Measurements from ENCODE around the gene LIPG.
"Not testable (repeated sequence)": the region's sequence is repeated elsewhere in the genome, so short reads cannot be mapped to it uniquely, and the experiment has no call there.

Gene LIPG

DNA sequence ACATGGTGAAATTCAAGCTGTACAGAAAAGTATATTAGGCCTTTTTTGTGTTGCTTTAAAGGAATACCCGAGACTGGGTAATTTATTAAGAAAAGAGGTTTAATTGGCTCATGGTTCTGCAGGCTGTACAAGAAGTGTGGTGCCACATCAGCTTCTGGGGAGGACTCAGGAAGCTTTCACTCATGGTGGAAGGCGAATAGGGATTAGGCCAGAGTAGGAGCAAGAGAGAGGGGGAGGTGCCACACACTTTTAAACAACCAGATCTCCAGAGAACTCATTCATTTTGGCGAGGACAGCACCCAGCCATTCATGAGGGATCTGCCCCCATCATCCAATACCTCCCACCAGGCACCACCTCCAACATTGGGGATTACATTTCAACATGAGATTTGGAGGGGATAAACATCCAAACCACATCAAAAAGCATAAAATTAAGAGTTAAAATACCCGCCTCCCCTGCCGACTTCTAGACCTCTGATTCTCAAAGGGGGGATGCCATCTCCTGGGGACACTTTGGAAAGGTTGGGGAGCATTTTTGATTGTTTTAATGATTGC is 15.1 kb upstream of the LIPG start:
- DNase-seq, result no peak

- DNase-seq, result no peak
Observed at GRCh38 chr18:49547701-49548100, 14.2 kb upstream of the LIPG start.

- no peak for DNase-seq
Observed at GRCh38 chr18:49548229-49548636, 13.6 kb upstream of the LIPG start.

- no peak for DNase-seq
Observed at GRCh38 chr18:49550621-49551339, 11.1 kb upstream of the LIPG start.

- DNase-seq, result no peak
Observed at GRCh38 chr18:49553003-49553402, 8.9 kb upstream of the LIPG start.

GRCh38 chr18:49555641-49556040 is 6.2 kb upstream of the LIPG start:
- no peak for DNase-seq

DNA sequence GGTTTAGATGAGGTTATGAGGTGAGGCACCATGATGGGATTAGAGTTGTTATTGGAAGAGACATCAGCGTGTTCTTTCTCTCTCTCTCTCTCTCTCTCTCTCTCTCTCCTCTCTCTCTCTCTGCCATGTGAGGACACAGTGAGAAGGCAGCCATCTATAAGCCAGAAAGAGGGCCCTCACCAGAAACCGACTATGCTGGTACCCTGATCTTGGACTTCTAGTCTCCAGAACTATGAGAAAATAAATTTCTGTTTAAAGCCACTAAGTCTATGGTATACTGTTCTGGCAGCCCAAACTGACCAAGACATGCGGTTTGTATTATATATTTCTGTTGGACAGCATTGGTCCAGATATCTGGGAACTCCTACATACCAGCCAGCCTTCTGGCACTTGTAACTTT is 3.5 kb upstream of the LIPG start:
- DNase-seq, result no peak

GRCh38 chr18:49559326-49559931 is 2.4 kb upstream of the LIPG start:
- DNase-seq, result not testable (repeated sequence)

- DNase-seq, result no peak
Observed at GRCh38 chr18:49560277-49560623, 1.6 kb upstream of the LIPG start.

- no peak for DNase-seq
Observed at GRCh38 chr18:49560624-49561288, 1.1 kb upstream of the LIPG start.

GRCh38 chr18:49562481-49563129 is 748 bp downstream of the LIPG start:
- no peak for DNase-seq

DNA sequence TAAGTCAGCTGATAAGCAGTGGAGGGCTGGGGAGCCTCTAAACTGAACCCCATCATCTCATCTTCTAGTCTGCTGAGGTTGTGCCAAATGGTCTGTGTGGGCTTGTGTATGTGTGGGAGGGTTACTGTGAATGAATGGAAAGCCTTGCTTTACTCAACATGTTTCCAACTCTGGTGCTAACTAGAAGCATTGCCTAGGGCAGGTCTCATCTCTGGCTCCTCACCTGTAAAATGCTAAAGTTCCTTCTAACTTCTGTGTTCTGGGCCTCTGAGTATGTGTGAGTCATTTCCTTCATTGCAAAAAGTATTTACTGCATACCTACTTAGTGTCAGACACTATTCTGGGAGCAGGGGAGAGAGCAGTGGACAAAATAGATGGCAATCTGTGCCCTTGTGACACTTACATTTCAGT is 1.3 kb downstream of the LIPG start:
- DNase-seq, result no peak

DNA sequence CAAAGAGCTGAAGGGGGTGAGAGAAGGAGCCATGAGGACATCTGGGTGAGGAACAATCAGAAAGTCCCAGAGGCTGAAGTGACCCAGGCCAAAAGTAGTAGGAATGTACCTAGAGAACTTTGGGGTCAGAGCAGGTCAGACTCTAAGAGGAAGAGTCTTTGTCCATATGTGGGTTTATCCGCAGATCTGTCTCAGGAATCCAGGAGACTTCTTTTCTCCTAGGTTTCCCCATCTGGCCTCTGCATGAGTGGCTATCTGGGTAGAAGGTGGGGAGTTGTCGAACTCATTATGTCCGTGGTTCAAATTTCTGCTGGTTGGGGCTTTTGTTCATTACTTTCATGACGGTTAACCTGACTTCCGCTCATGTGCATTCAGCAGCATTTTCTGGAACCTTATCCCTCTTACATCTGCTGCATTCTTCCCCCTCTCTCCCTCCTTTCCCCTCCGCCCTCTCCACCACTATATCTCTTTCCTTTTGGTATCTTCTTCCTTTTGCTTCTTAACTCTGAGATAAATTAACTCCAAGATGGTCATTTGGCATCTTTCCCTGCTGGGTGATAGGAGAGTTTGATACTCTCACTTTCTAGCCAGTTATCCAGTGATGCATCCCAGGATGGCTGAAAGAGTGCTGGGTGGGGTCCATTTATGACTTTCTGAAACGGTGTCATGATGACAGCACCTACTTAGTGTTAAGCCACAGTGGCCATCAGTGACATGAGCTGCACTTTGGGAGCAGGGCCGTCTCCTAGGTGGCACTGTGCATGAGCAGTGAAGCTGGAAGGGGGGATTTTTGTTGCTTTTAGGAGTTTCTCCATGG is 2.1 kb downstream of the LIPG start:
- no peak for DNase-seq

- DNase-seq, result no peak
Observed at GRCh38 chr18:49564518-49564834, 2.6 kb downstream of the LIPG start.

GRCh38 chr18:49565101-49565500 is 3.2 kb downstream of the LIPG start:
- no peak for DNase-seq

GRCh38 chr18:49565612-49566011 is 3.8 kb downstream of the LIPG start:
- no peak for DNase-seq

- no peak for DNase-seq
Observed at GRCh38 chr18:49566217-49566770, 4.4 kb downstream of the LIPG start.

GRCh38 chr18:49566985-49567384 is 5.1 kb downstream of the LIPG start:
- DNase-seq, result no peak

- no peak for DNase-seq
Observed at GRCh38 chr18:49569724-49570123, 7.9 kb downstream of the LIPG start.

- no peak for DNase-seq
Observed at GRCh38 chr18:49570836-49571235, 9.0 kb downstream of the LIPG start.

- DNase-seq, result no peak
Observed at GRCh38 chr18:49572611-49573345, 10.9 kb downstream of the LIPG start.

DNA sequence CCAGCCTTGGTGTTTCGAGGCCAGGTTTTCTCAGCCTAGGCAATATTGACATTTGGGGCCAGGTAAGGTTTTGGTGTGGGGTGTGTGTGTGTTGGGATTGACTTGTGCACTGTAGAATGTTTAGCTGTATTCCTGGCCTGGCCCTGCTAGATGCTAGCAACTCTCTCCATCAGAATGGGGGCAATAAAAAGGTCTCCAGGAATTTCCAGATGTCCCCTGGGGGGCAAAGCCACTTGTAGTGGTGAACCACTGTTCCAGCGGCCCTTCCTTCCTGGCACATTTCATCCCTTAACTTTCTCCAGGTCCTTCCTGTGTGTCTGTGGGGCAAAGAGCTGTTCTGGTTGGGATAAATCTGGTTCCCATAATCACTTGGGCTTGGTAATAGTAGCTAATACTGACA is 12.0 kb downstream of the LIPG start:
- no peak for DNase-seq
